CD14-positive monocyte (primary cell): ENCODE data around the gene THUMPD2. TPM values are rescaled to one million over a fixed set of nuclear protein-coding genes. Genes with fewer than 3 reads are reported as not detected.

Experiments used
- DNase-seq, 3 donors: peaks; one replicate each; pipeline ENCODE4 v3.0.0-alpha.2; 2011 to 2022
- H2AFZ ChIP-seq: 2 replicates; pipeline ENCODE4 v1.6.0; 2012; ENCODE audit warnings: mild to moderate bottlenecking, low read depth, low read length, inconsistent platforms; ENCODE audit not compliant: insufficient read depth, poor library complexity, severe bottlenecking
- H3K27ac ChIP-seq, 2 donors: 1 replicate in 1 of 2; 2 replicates in 1 of 2; pipeline ENCODE4 v1.5.1; 2012 to 2013; ENCODE audit warnings: low read length in 2 of 2, control low read depth in 1 of 2, inconsistent platforms in 1 of 2, low read depth in 1 of 2, mild to moderate bottlenecking in 1 of 2
- H3K27me3 ChIP-seq, 2 donors: one replicate each; pipeline versions ENCODE4 v1.6.0 to v1.6.1; 2011 to 2013; ENCODE audit warnings: low read length in 2 of 2; ENCODE audit not compliant: control insufficient read depth in 2 of 2, insufficient read depth in 2 of 2
- H3K36me3 ChIP-seq, 2 donors: replicated peaks in 1 of 2; 1 replicate in 1 of 2; 2 replicates in 1 of 2; pipeline versions ENCODE4 v1.5.1 to v1.6.1; 2012 to 2013; ENCODE audit warnings: low read length in 2 of 2, control low read depth in 1 of 2, inconsistent platforms in 1 of 2, mild to moderate bottlenecking in 1 of 2; ENCODE audit not compliant: insufficient read depth in 2 of 2, control insufficient read depth in 1 of 2
- H3K4me1 ChIP-seq, 2 donors: 1 replicate in 1 of 2; 2 replicates in 1 of 2; pipeline versions ENCODE4 v1.5.1 to v1.6.1; 2012 to 2013; ENCODE audit warnings: low read length in 2 of 2, control low read depth in 1 of 2, inconsistent platforms in 1 of 2, mild to moderate bottlenecking in 1 of 2, moderate library complexity in 1 of 2; ENCODE audit not compliant: insufficient read depth in 2 of 2, control insufficient read depth in 1 of 2
- H3K4me2 ChIP-seq: replicated peaks from 2 replicates; pipeline ENCODE3; 2012; ENCODE audit warnings: low read length, moderate library complexity, mild to moderate bottlenecking; ENCODE audit not compliant: poor library complexity, severe bottlenecking; ENCODE audit errors: extremely low read depth
- H3K4me3 ChIP-seq, 3 experiments: fragments of 200-600 bp in 1 of 3; sonication (generic) in 1 of 3; replicated peaks in 1 of 3; 1 replicate in 2 of 3; 2 replicates in 1 of 3; pipeline ENCODE4 v1.5.1; 2011 to 2013; ENCODE audit warnings: low read length in 3 of 3, mild to moderate bottlenecking in 3 of 3, control low read depth in 2 of 3, low read depth in 2 of 3, inconsistent platforms in 1 of 3, moderate library complexity in 1 of 3
- H3K79me2 ChIP-seq: 2 replicates; pipeline ENCODE4 v1.6.0; 2012; ENCODE audit warnings: mild to moderate bottlenecking, control low read depth, inconsistent platforms, low read length, moderate library complexity; ENCODE audit not compliant: insufficient read depth
- H3K9ac ChIP-seq: 2 replicates; pipeline ENCODE4 v1.6.0; 2017; ENCODE audit warnings: low read length, mild to moderate bottlenecking; ENCODE audit not compliant: insufficient read depth, poor library complexity, severe bottlenecking
- H3K9me3 ChIP-seq, 2 donors: replicated peaks in 1 of 2; 1 replicate in 1 of 2; 2 replicates in 1 of 2; pipeline versions ENCODE4 v1.5.1 to v1.6.1; 2012 to 2013; ENCODE audit warnings: low read length in 2 of 2, control low read depth in 1 of 2; ENCODE audit not compliant: control insufficient read depth in 1 of 2, insufficient read depth in 1 of 2
- H4K20me1 ChIP-seq: 2 replicates; pipeline ENCODE4 v1.6.0; 2012; ENCODE audit warnings: mild to moderate bottlenecking, low read length, control low read depth, moderate library complexity; ENCODE audit not compliant: insufficient read depth
- H3K27ac Mint-ChIP-seq, 7 donors: one replicate each; pipeline ENCODE4 v1.8.0; 2020; ENCODE audit warnings: mild to moderate bottlenecking in 7 of 7, mixed read lengths in 7 of 7, moderate library complexity in 6 of 7, inconsistent platforms in 2 of 7
- H3K27me3 Mint-ChIP-seq, 3 donors: one replicate each; pipeline ENCODE4 v1.8.0; 2021 to 2022; ENCODE audit warnings: low read depth in 3 of 3, mild to moderate bottlenecking in 3 of 3, mixed read lengths in 3 of 3, moderate library complexity in 3 of 3, inconsistent platforms in 1 of 3
- H3K36me3 Mint-ChIP-seq, 2 donors: one replicate each; pipeline ENCODE4 v1.8.0; 2020; ENCODE audit warnings: mixed read lengths in 2 of 2, inconsistent platforms in 1 of 2, mild to moderate bottlenecking in 1 of 2
- H3K4me1 Mint-ChIP-seq: one replicate; pipeline ENCODE4 v1.8.0; 2020; ENCODE audit warnings: mild to moderate bottlenecking, mixed read lengths
- H3K4me3 Mint-ChIP-seq, 2 donors: one replicate each; pipeline ENCODE4 v1.8.0; 2020; ENCODE audit warnings: mild to moderate bottlenecking in 2 of 2, mixed read lengths in 2 of 2, moderate library complexity in 1 of 2
- H3K9me3 Mint-ChIP-seq, 7 donors: one replicate each; pipeline ENCODE4 v1.8.0; 2020 to 2022; ENCODE audit warnings: mixed read lengths in 7 of 7, mild to moderate bottlenecking in 6 of 7, moderate library complexity in 6 of 7, inconsistent platforms in 2 of 7
- CTCF ChIP-seq: fragments of 200-600 bp; IDR thresholded peaks from one replicate; pipeline ENCODE4 v1.8.0; 2022; ENCODE audit warnings: antibody characterized with exemption, mild to moderate bottlenecking
- WGBS: methylation state at CpG from one replicate; pipeline ENCODE4 v1.1.5; 2013; ENCODE audit warnings: missing lambda C conversion rate; ENCODE audit not compliant: insufficient coverage; 5-methylcytosine and 5-hydroxymethylcytosine counted together
- intact Hi-C, 2 donors: fragments of 100-400 bp; cut with micrococcal nuclease; formaldehyde crosslinking; loops; one replicate each; pipeline versions ENCODE4 v1.15.0 to v1.15.1; 2023
- polyA plus RNA-seq, 3 donors: library from polyadenylated mRNA; depleted of rRNA in 1 of 3; unstranded in 2 of 3; stranded (reverse) in 1 of 3; fragments of 300-500 nt in 2 of 3; fragments of >200 nt in 1 of 3; fragmentation: Illumina TruSeq in 2 of 3; gene quantifications; 1 replicate in 2 of 3; 2 replicates in 1 of 3; pipeline ENCODE4 v1.2.3, GENCODE V29; 2012 to 2021

Gene THUMPD2
- polyA plus RNA-seq, 3 donors = 2.8 to 5.9 (median 4.2) TPM

- no peak overlapping the region for H3K27ac Mint-ChIP-seq
- Histone ChIP-seq H4K20me1 (no peaks in the 10 kb centered on the region), H3K4me1 (no peaks in the 10 kb centered on the region), H3K9me3 (peaks cover 4 to 9% of the 10 kb centered on the region in 2 donors), H2AFZ (no peak overlapping the region), H3K27me3 (no peaks in the 10 kb centered on the region), H3K4me3 (no peak overlapping the region), H3K79me2 (no peaks in the 10 kb centered on the region), H3K36me3 (no peaks in the 10 kb centered on the region), H3K27ac (no peak overlapping the region), H3K4me2 (no peak overlapping the region), H3K9ac (no peak overlapping the region)
- peaks cover 0 to 3% (median 1%) of the 10 kb centered on the region in 3 donors for H3K27me3 Mint-ChIP-seq
- TF ChIP-seq CTCF = no peak
- H3K4me1 Mint-ChIP-seq = no peaks in the 10 kb centered on the region
- H3K4me3 Mint-ChIP-seq = no peak overlapping the region
- peaks cover 0 to 2% of the 10 kb centered on the region in 2 donors for H3K36me3 Mint-ChIP-seq
- intact Hi-C loops = no loop called here
- peaks cover 11 to 43% (median 31%) of the 10 kb centered on the region in 7 donors for H3K9me3 Mint-ChIP-seq
- DNase-seq = no peak
- WGBS = 73% methylated on average over 3 of the region's 4 CpGs
Measured at GRCh38 chr2:39805936-39806608, 27.0 kb upstream of the THUMPD2 start.

DNA sequence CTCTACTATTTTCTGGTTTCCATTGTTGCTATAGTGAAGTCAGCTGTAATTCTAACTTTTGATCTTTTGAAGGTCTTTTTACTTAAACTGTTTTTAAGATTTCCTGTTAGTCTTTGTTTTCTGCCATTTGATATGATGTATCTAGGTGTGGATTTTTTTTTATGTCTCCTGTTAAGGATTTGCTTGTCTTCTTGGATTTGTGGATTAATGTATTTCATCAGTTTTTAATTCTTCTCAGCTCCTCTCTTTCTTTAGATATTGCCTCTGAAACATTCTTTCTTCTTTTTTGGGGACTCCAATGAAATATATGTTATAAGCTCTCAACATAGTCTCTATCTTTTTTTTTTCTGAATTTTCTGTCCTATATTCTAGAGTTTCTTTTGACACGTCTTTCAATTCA, 24.8 kb upstream of the THUMPD2 start:
- Histone ChIP-seq H3K9me3 (peaks cover 4 to 9% of the 10 kb centered on the region in 2 donors), H3K27ac (no peak overlapping the region), H3K79me2 (no peaks in the 10 kb centered on the region), H3K4me3 (no peak overlapping the region), H3K9ac (no peak overlapping the region), H3K27me3 (no peaks in the 10 kb centered on the region), H3K4me2 (no peak overlapping the region), H4K20me1 (no peaks in the 10 kb centered on the region), H3K4me1 (no peaks in the 10 kb centered on the region), H3K36me3 (no peaks in the 10 kb centered on the region), H2AFZ (no peak overlapping the region)
- WGBS = no CpG with 5 or more reads among the region's 1 CpG
- Mint-ChIP-seq H3K9me3 (peaks cover 10 to 34% (median 28%) of the 10 kb centered on the region in 7 donors), H3K27ac (no peak overlapping the region), H3K27me3 (peaks cover 0 to 3% (median 1%) of the 10 kb centered on the region in 3 donors), H3K4me1 (no peaks in the 10 kb centered on the region), H3K4me3 (no peak overlapping the region), H3K36me3 (peaks cover 0 to 2% of the 10 kb centered on the region in 2 donors)
- DNase-seq = no peak
- intact Hi-C loops = no loop called here
- TF ChIP-seq CTCF = no peak
